ENCODE data around the gene PSMC3. TPM values are rescaled to one million over a fixed set of nuclear protein-coding genes. Genes with fewer than 3 reads are reported as not detected.
"Not testable (repeated sequence)": the region's sequence is repeated elsewhere in the genome, so short reads cannot be mapped to it uniquely, and the experiment has no call there.

Gene PSMC3
- total RNA-seq, 1 donor from 2014 or later, result 97.2 TPM

GRCh38 chr11:47454258-47454671, 28.0 kb upstream of the PSMC3 start:
- H3K27ac Mint-ChIP-seq, result peak overlapping the region; percentile 45
- peak; percentile 32 for TF ChIP-seq CTCF (IDR thresholded peaks at IDR 0.05; ENCODE audit: unreplicated experiment)
- not testable (repeated sequence) for H3K36me3 Mint-ChIP-seq; H3K4me3 Mint-ChIP-seq; H3K27me3 Mint-ChIP-seq (ENCODE audit: low read depth); H3K9me3 Mint-ChIP-seq; H3K4me1 Mint-ChIP-seq
- DNase-seq (ENCODE audit: low spot score in 2 of 2, unreplicated experiment in 2 of 2), result peak in 1 of 2 experiments; percentile 61

- no peak for TF ChIP-seq CTCF (IDR thresholded peaks at IDR 0.05; ENCODE audit: unreplicated experiment)
- no peak overlapping the region for H3K4me3 Mint-ChIP-seq
- H3K36me3 Mint-ChIP-seq, result no peaks in the 10 kb centered on the region
- H3K27me3 Mint-ChIP-seq (ENCODE audit: low read depth), result no peaks in the 10 kb centered on the region
- no peaks in the 10 kb centered on the region for H3K9me3 Mint-ChIP-seq
- H3K27ac Mint-ChIP-seq, result no peak overlapping the region
- no peak for DNase-seq (ENCODE audit: low spot score in 2 of 2, unreplicated experiment in 2 of 2)
- H3K4me1 Mint-ChIP-seq, result no peaks in the 10 kb centered on the region
Observed at GRCh38 chr11:47453365-47453764, 27.1 kb upstream of the PSMC3 start.

- no peaks in the 10 kb centered on the region for H3K36me3 Mint-ChIP-seq
- H3K4me3 Mint-ChIP-seq, result no peak overlapping the region
- DNase-seq (ENCODE audit: low spot score in 2 of 2, unreplicated experiment in 2 of 2), result no peak
- no peaks in the 10 kb centered on the region for H3K4me1 Mint-ChIP-seq
- H3K27me3 Mint-ChIP-seq (ENCODE audit: low read depth), result no peaks in the 10 kb centered on the region
- no peaks in the 10 kb centered on the region for H3K9me3 Mint-ChIP-seq
- no peak overlapping the region for H3K27ac Mint-ChIP-seq
- no peak for TF ChIP-seq CTCF (IDR thresholded peaks at IDR 0.05; ENCODE audit: unreplicated experiment)
Observed at GRCh38 chr11:47451990-47452389, 25.8 kb upstream of the PSMC3 start.

- no peak overlapping the region for H3K4me3 Mint-ChIP-seq
- no peaks in the 10 kb centered on the region for H3K27me3 Mint-ChIP-seq (ENCODE audit: low read depth)
- DNase-seq (ENCODE audit: low spot score in 2 of 2, unreplicated experiment in 2 of 2), result no peak
- H3K4me1 Mint-ChIP-seq, result no peaks in the 10 kb centered on the region
- no peaks in the 10 kb centered on the region for H3K36me3 Mint-ChIP-seq
- no peaks in the 10 kb centered on the region for H3K9me3 Mint-ChIP-seq
- no peak overlapping the region for H3K27ac Mint-ChIP-seq
- TF ChIP-seq CTCF (IDR thresholded peaks at IDR 0.05; ENCODE audit: unreplicated experiment), result no peak
Observed at GRCh38 chr11:47451436-47451835, 25.2 kb upstream of the PSMC3 start.

- TF ChIP-seq CTCF (IDR thresholded peaks at IDR 0.05; ENCODE audit: unreplicated experiment), result no peak
- H3K9me3 Mint-ChIP-seq, result no peaks in the 10 kb centered on the region
- no peaks in the 10 kb centered on the region for H3K36me3 Mint-ChIP-seq
- no peak overlapping the region for H3K4me3 Mint-ChIP-seq
- no peak for DNase-seq (ENCODE audit: low spot score in 2 of 2, unreplicated experiment in 2 of 2)
- H3K27ac Mint-ChIP-seq, result no peak overlapping the region
- H3K27me3 Mint-ChIP-seq (ENCODE audit: low read depth), result no peaks in the 10 kb centered on the region
- H3K4me1 Mint-ChIP-seq, result no peaks in the 10 kb centered on the region
Observed at GRCh38 chr11:47449541-47449940, 23.3 kb upstream of the PSMC3 start.

Measured in mesothelial cell of epicardium (in vitro differentiated cells).